K562 (cell line): ENCODE data around the gene NCOA1. TPM values are rescaled to one million over a fixed set of nuclear protein-coding genes. Genes with fewer than 3 reads are reported as not detected.

Source experiments
- ATAC-seq: fragments of 200-7000 bp; cut with Tn5 transposase; 3 replicates; pipeline ENCODE4 v1.9.1; 2020; ENCODE audit warnings: moderate library complexity
- BruUV-seq: library from RNA; stranded (reverse); fragments of 400-500 nt; replicated peaks from 2 replicates; lab custom pipeline; 2021; lab: Mats Ljungman, UMichigan
- CTCF ChIA-PET: fragments of 300-600 bp; formaldehyde crosslinking; extraction: SDS; loops from one replicate; lab custom pipeline; 2021; ENCODE audit warnings: low intra/inter-chr PET ratio; lab: Yijun Ruan, JAX
- POLR2A ChIA-PET: fragments of 300-600, 350-650 bp; sonication (Branson Sonifier 250); formaldehyde crosslinking; extraction: SDS; loops from one replicate; lab custom pipeline; 2021; ENCODE audit warnings: antibody characterized with exemption, inconsistent platforms; lab: Yijun Ruan, JAX
- DNase-seq, 4 experiments: peaks; one replicate each; pipeline versions ENCODE4 v3.0.0 to v3.0.0-alpha.2; 2011 to 2018; ENCODE audit warnings: low spot score in 3 of 4, mixed read lengths in 3 of 4; ENCODE audit errors: extremely low read depth in 1 of 4
- FAIRE-seq: peaks from 2 replicates; lab custom pipeline; 2011; peaks lifted over from hg19 to GRCh38; lab: Jason Lieb, UNC
- H2AFZ ChIP-seq: 2 replicates; pipeline ENCODE4 v1.6.0; 2011; ENCODE audit warnings: low read depth, low read length, control low read depth, inconsistent platforms
- H3K27ac ChIP-seq: fragments of 200-600 bp; 3 replicates; pipeline ENCODE4 v1.8.0; 2011; ENCODE audit warnings: low read depth, mild to moderate bottlenecking, control low read depth, inconsistent platforms, low read length, moderate library complexity, mixed read lengths; ENCODE audit errors: extremely low read depth
- H3K27me3 ChIP-seq, 2 experiments: fragments of 300-600 bp in 1 of 2; 2 replicates in 1 of 2; 3 replicates in 1 of 2; pipeline versions ENCODE4 v1.6.0 to v1.8.0; 2011; ENCODE audit warnings: inconsistent platforms in 2 of 2, low read length in 2 of 2, mild to moderate bottlenecking in 1 of 2, mixed read lengths in 1 of 2, moderate library complexity in 1 of 2; ENCODE audit not compliant: control insufficient read depth in 2 of 2, insufficient read depth in 2 of 2
- H3K36me3 ChIP-seq: fragments of 300-600 bp; 3 replicates; pipeline ENCODE4 v1.8.0; 2011; ENCODE audit warnings: mild to moderate bottlenecking, low read length, inconsistent platforms; ENCODE audit not compliant: control insufficient read depth, insufficient read depth
- H3K4me1 ChIP-seq, 2 experiments: fragments of 200-600 bp in 1 of 2; replicated peaks in 1 of 2; 2 replicates in 1 of 2; 3 replicates in 1 of 2; pipeline versions ENCODE4 v1.5.1 to v1.8.0; 2011; ENCODE audit warnings: inconsistent platforms in 2 of 2, low read length in 2 of 2, mild to moderate bottlenecking in 1 of 2, mixed read lengths in 1 of 2, moderate library complexity in 1 of 2; ENCODE audit not compliant: control insufficient read depth in 2 of 2, insufficient read depth in 2 of 2
- H3K4me2 ChIP-seq: 2 replicates; pipeline ENCODE4 v1.6.1; 2011; ENCODE audit warnings: low read length, control low read depth, inconsistent platforms, mixed read lengths; ENCODE audit not compliant: insufficient read depth
- H3K4me3 ChIP-seq: fragments of 200-600 bp; sonication (generic), shearing (Covaris generic); 2 replicates; pipeline ENCODE4 v1.5.1; 2016; ENCODE audit warnings: control low read depth, inconsistent platforms
- H3K79me2 ChIP-seq: fragments of 200-600 bp; 3 replicates; pipeline ENCODE4 v1.8.0; 2011; ENCODE audit warnings: low read length, inconsistent platforms; ENCODE audit not compliant: control insufficient read depth, insufficient read depth
- H3K9ac ChIP-seq, 2 experiments: 2 replicates each; pipeline versions ENCODE4 v1.6.0 to v1.6.1; 2011; ENCODE audit warnings: low read depth in 2 of 2, low read length in 2 of 2, control low read depth in 1 of 2, inconsistent platforms in 1 of 2, mild to moderate bottlenecking in 1 of 2, mixed read lengths in 1 of 2; ENCODE audit not compliant: insufficient read depth in 1 of 2
- H3K9me1 ChIP-seq: one replicate; pipeline ENCODE4 v1.6.0; 2011; ENCODE audit warnings: inconsistent platforms, mild to moderate bottlenecking, low read length, moderate library complexity; ENCODE audit not compliant: control insufficient read depth, insufficient read depth
- H3K9me3 ChIP-seq: replicated peaks from 2 replicates; pipeline ENCODE4 v1.5.1; 2011; ENCODE audit warnings: low read depth, low read length, inconsistent platforms; ENCODE audit not compliant: control insufficient read depth, insufficient read depth
- H4K20me1 ChIP-seq: replicated peaks from 2 replicates; pipeline ENCODE4 v1.6.1; 2011; ENCODE audit warnings: low read length, inconsistent platforms, mixed read lengths; ENCODE audit not compliant: control insufficient read depth, insufficient read depth
- JUND ChIP-seq, 2 experiments: IDR thresholded peaks; 2 replicates in 1 of 2; 3 replicates in 1 of 2; pipeline ENCODE4 v1.6.1; 2011; ENCODE audit warnings: borderline replicate concordance in 2 of 2, low read depth in 2 of 2, low read length in 2 of 2, improper control_type of control experiment in 1 of 2, missing biosample characterization in 1 of 2, missing genetic modification characterization in 1 of 2, missing genetic modification reagents in 1 of 2
- NFATC3 ChIP-seq: fragments of 450-650 bp; IDR thresholded peaks from 2 replicates; pipeline ENCODE4 v1.6.1; 2017; ENCODE audit warnings: mild to moderate bottlenecking
- NFE2L1 ChIP-seq: fragments of 450-650 bp; IDR thresholded peaks from 2 replicates; pipeline ENCODE4 v1.6.1; 2016; ENCODE audit warnings: missing genetic modification characterization, low read depth, mild to moderate bottlenecking, missing compliant biosample characterization, moderate library complexity, borderline replicate concordance
- PHF21A ChIP-seq: fragments of 450-650 bp; IDR thresholded peaks from 2 replicates; pipeline ENCODE4 v1.6.1; 2017; ENCODE audit warnings: low read depth, borderline replicate concordance
- PRPF4 ChIP-seq: fragments of 200-400 bp; formaldehyde crosslinking; IDR thresholded peaks from one replicate; pipeline ENCODE4 v1.6.1; 2017; ENCODE audit warnings: low read length, low read depth, mild to moderate bottlenecking; ENCODE audit not compliant: insufficient read depth, poor library complexity, severe bottlenecking
- SMARCC2 ChIP-seq: fragments of 450-650 bp; IDR thresholded peaks from 2 replicates; pipeline ENCODE4 v1.6.1; 2017; ENCODE audit warnings: antibody characterized with exemption, moderate library complexity, mild to moderate bottlenecking, low read depth
- TARDBP ChIP-seq: fragments of 450-650 bp; IDR thresholded peaks from 2 replicates; pipeline ENCODE4 v1.6.1; 2016
- TOE1 ChIP-seq, 2 experiments: fragments of 450-650 bp in 1 of 2; sonication (generic) in 1 of 2; formaldehyde crosslinking in 1 of 2; IDR thresholded peaks; 2 replicates each; pipeline versions ENCODE4 v1.7.1 to v1.8.0; 2016 to 2022; ENCODE audit warnings: borderline replicate concordance in 2 of 2, mild to moderate bottlenecking in 2 of 2, antibody characterized with exemption in 1 of 2, inconsistent platforms in 1 of 2, low read depth in 1 of 2, missing genetic modification reagents in 1 of 2, moderate library complexity in 1 of 2
- U2AF2 ChIP-seq: fragments of 200-400 bp; formaldehyde crosslinking; optimal IDR thresholded peaks from 2 replicates; pipeline ENCODE3; 2017; ENCODE audit warnings: low read depth, mild to moderate bottlenecking, low read length
- ZBTB1 ChIP-seq: sonication (generic); formaldehyde crosslinking; IDR thresholded peaks from 2 replicates; pipeline ENCODE4 v1.8.1; 2023; ENCODE audit warnings: missing genetic modification reagents, low read depth, mild to moderate bottlenecking, borderline replicate concordance
- WGBS: fragments of 100-300 bp; shearing (Covaris generic); methylation state at CpG from one replicate; pipeline ENCODE4 v1.1.6; 2016; ENCODE audit warnings: low coverage, mixed read lengths; ENCODE audit not compliant: insufficient coverage; ENCODE audit errors: missing lambda C conversion rate; 5-methylcytosine and 5-hydroxymethylcytosine counted together
- in situ Hi-C: fragments of 300-500 bp; cut with MboI; formaldehyde crosslinking; loops from 4 replicates; pipeline ENCODE4 v1.15.0; 2018; ENCODE audit warnings: inconsistent platforms, mixed read lengths
- intact Hi-C: fragments of 100-400 bp; cut with micrococcal nuclease; formaldehyde crosslinking; loops from 2 replicates; pipeline ENCODE4 v1.14.2; 2022
- polyA plus RNA-seq, 8 experiments: library from polyadenylated mRNA; depleted of rRNA in 4 of 8; stranded (reverse) in 5 of 8; unstranded in 3 of 8; fragments of >200 nt; fragmentation: Nextera tagmentation in 2 of 8; fragmentation: Illumina TruSeq in 1 of 8; extraction: Ambion mirVana in 2 of 8; extraction: Trizol in 1 of 8; gene quantifications; 2 replicates each; pipeline versions ENCODE4 v1.2.1 to v1.2.3, GENCODE V29; 2011 to 2014; ENCODE audit warnings: inconsistent platforms in 1 of 8, missing spikeins in 1 of 8
- total RNA-seq, 7 experiments: library from RNA; depleted of rRNA in 6 of 7; stranded (reverse); fragments of >200 nt in 6 of 7; fragmentation: Illumina TruSeq in 2 of 7; extraction: Trizol in 2 of 7; gene quantifications; 2 replicates each; pipeline versions ENCODE4 v1.2.1 to v1.2.3, GENCODE V29; 2011 to 2021; ENCODE audit warnings: low replicate concordance in 1 of 7
- TF ChIP-seq, protein P1 (sequence below): fragments of 450-650 bp; IDR thresholded peaks from 2 replicates; pipeline ENCODE4 v1.6.1; 2016
- TF ChIP-seq, protein P2 (sequence below), 2 experiments: fragments of 450-650 bp; IDR thresholded peaks; 2 replicates each; pipeline ENCODE4 v1.6.1; 2018; ENCODE audit warnings: mild to moderate bottlenecking in 2 of 2, low read depth in 1 of 2; ENCODE audit not compliant: partially characterized antibody in 2 of 2
- TF ChIP-seq, protein P3 (sequence below): fragments of 250-450 bp; sonication (Bioruptor Pico); IDR thresholded peaks from 2 replicates; pipeline ENCODE4 v1.5.0; 2021
- TF ChIP-seq, protein P4 (sequence below), 2 experiments: fragments of 450-650 bp in 1 of 2; sonication (generic) in 1 of 2; formaldehyde crosslinking in 1 of 2; IDR thresholded peaks in 1 of 2; conservative IDR thresholded peaks in 1 of 2; 2 replicates each; pipeline versions ENCODE4 v1.6.1 to v1.8.1; 2016 to 2023; ENCODE audit warnings: mild to moderate bottlenecking in 2 of 2, moderate library complexity in 2 of 2, inconsistent platforms in 1 of 2, missing genetic modification reagents in 1 of 2

The NCOA1 gene
- total and polyA plus RNA-seq, 9 of the 15 experiments (the other 6 are each of a cell fraction or from before 2014, with no cell fraction given) = 4.9 to 25.7 (median 17.0) TPM

DNA sequence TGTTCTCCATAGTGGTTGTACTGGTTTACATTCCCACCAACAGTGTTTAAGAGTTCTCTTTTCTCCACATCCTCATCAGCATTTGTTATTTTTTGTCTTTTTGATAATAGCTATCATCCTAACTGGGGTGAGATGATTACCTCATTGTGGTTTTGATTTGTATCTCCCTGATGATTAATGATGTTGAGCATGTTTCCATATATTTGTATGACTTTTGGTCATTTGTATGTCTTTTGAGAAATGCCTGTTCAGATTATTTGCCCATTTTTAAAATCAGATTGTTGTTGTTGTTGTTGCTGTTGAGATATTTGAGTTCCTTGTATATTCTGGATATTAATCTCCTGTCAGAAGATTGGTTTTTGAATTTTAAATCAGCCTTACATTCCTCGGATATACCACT, 147.5 kb downstream of the NCOA1 start:
- in situ Hi-C loops = no loop called here
- no peaks in the 10 kb centered on the region for H4K20me1 ChIP-seq
- 64% methylated on average over 1 of the region's 1 CpG for WGBS
- no TSS peak for BruUV-seq
- no peak overlapping the region for H3K27ac ChIP-seq
- ChIA-PET CTCF (no interaction called here), POLR2A (no interaction called here)
- no peaks in the 10 kb centered on the region for H3K9me3 ChIP-seq
- FAIRE-seq (no peak), ATAC-seq (no peak), DNase-seq (no peak)
- H3K36me3 ChIP-seq = no peaks in the 10 kb centered on the region
- intact Hi-C loops = no loop called here
- no peak overlapping the region for H2AFZ ChIP-seq
- no peak overlapping the region for H3K9ac ChIP-seq
- H3K79me2 ChIP-seq = peaks cover 4% of the 10 kb centered on the region; the same call in 1 of the 3 replicates
- H3K4me1 ChIP-seq = no peaks in the 10 kb centered on the region
- H3K4me2 ChIP-seq = no peak overlapping the region
- H3K4me3 ChIP-seq = no peak overlapping the region
- no peaks in the 10 kb centered on the region for H3K27me3 ChIP-seq
- no peaks in the 10 kb centered on the region for H3K9me1 ChIP-seq
- TF ChIP-seq, protein P1, sequence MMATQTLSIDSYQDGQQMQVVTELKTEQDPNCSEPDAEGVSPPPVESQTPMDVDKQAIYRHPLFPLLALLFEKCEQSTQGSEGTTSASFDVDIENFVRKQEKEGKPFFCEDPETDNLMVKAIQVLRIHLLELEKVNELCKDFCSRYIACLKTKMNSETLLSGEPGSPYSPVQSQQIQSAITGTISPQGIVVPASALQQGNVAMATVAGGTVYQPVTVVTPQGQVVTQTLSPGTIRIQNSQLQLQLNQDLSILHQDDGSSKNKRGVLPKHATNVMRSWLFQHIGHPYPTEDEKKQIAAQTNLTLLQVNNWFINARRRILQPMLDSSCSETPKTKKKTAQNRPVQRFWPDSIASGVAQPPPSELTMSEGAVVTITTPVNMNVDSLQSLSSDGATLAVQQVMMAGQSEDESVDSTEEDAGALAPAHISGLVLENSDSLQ = peak; percentile 54; the same call in 1 of the 2 replicates
- TF ChIP-seq NFATC3 (no peak), NFE2L1 (tag) (no peak), U2AF2 (no peak), TARDBP (no peak), JUND (IDR thresholded peaks at IDR 0.05; ENCODE audit: borderline replicate concordance, low read depth, low read length) (no peak), JUND (tag; IDR thresholded peaks at IDR 0.05; ENCODE audit: borderline replicate concordance, low read depth, low read length) (peak; percentile 26; the same call in 1 of the 3 replicates), PHF21A (no peak), ZBTB1 (CRISPR knock-in tag) (no peak), PRPF4 (no peak), TOE1 (IDR thresholded peaks at IDR 0.05; ENCODE audit: borderline replicate concordance) (no peak), TOE1 (CRISPR knock-in tag; IDR thresholded peaks at IDR 0.05; ENCODE audit: borderline replicate concordance, low read depth) (no peak), SMARCC2 (no peak)
- TF ChIP-seq, protein P2, sequence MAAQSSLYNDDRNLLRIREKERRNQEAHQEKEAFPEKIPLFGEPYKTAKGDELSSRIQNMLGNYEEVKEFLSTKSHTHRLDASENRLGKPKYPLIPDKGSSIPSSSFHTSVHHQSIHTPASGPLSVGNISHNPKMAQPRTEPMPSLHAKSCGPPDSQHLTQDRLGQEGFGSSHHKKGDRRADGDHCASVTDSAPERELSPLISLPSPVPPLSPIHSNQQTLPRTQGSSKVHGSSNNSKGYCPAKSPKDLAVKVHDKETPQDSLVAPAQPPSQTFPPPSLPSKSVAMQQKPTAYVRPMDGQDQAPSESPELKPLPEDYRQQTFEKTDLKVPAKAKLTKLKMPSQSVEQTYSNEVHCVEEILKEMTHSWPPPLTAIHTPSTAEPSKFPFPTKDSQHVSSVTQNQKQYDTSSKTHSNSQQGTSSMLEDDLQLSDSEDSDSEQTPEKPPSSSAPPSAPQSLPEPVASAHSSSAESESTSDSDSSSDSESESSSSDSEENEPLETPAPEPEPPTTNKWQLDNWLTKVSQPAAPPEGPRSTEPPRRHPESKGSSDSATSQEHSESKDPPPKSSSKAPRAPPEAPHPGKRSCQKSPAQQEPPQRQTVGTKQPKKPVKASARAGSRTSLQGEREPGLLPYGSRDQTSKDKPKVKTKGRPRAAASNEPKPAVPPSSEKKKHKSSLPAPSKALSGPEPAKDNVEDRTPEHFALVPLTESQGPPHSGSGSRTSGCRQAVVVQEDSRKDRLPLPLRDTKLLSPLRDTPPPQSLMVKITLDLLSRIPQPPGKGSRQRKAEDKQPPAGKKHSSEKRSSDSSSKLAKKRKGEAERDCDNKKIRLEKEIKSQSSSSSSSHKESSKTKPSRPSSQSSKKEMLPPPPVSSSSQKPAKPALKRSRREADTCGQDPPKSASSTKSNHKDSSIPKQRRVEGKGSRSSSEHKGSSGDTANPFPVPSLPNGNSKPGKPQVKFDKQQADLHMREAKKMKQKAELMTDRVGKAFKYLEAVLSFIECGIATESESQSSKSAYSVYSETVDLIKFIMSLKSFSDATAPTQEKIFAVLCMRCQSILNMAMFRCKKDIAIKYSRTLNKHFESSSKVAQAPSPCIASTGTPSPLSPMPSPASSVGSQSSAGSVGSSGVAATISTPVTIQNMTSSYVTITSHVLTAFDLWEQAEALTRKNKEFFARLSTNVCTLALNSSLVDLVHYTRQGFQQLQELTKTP (IDR thresholded peaks at IDR 0.05; ENCODE audit: low read depth in 1 of 2, partially characterized antibody in 2 of 2) = peak in 1 of 2 experiments; percentile 92
- TF ChIP-seq, protein P3, sequence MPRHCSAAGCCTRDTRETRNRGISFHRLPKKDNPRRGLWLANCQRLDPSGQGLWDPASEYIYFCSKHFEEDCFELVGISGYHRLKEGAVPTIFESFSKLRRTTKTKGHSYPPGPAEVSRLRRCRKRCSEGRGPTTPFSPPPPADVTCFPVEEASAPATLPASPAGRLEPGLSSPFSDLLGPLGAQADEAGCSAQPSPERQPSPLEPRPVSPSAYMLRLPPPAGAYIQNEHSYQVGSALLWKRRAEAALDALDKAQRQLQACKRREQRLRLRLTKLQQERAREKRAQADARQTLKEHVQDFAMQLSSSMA = no peak
- TF ChIP-seq, protein P4, sequence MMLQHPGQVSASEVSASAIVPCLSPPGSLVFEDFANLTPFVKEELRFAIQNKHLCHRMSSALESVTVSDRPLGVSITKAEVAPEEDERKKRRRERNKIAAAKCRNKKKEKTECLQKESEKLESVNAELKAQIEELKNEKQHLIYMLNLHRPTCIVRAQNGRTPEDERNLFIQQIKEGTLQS (IDR thresholded peaks at IDR 0.05) = 0 out of 2 replicates have a peak, but pooled peaks have one; percentile 11
- TF ChIP-seq, protein P4 (CRISPR knock-in tag; conservative IDR thresholded peaks at IDR 0.05) = no peak
